Thoracic aorta (tissue), 2 donors: Measurements from ENCODE around the gene CPB2. TPM values are rescaled to one million over a fixed set of nuclear protein-coding genes. Genes with fewer than 3 reads are reported as not detected.
A peak's percentile ranks its signal among the peaks of the same experiment; 100 is the strongest.

Experiments
- ATAC-seq: fragments of 150-250 bp; one replicate; pipeline ENCODE4 v1.8.0; 2017; ENCODE audit warnings: low read depth; ENCODE audit not compliant: insufficient number of reproducible peaks, low FRiP score
- DNase-seq: peaks from one replicate; pipeline ENCODE4 v3.0.0-alpha.2; 2020; ENCODE audit warnings: low spot score
- H3K27ac ChIP-seq, 2 donors: fragments of 200-600 bp; sonication (generic); 1 replicate in 1 of 2; 2 replicates in 1 of 2; pipeline ENCODE4 v1.5.1; 2016; ENCODE audit warnings: mild to moderate bottlenecking in 2 of 2, moderate library complexity in 2 of 2
- H3K27me3 ChIP-seq: fragments of 200-600 bp; sonication (generic); replicated peaks from 2 replicates; pipeline ENCODE4 v1.6.0; 2016; ENCODE audit warnings: mild to moderate bottlenecking; ENCODE audit not compliant: insufficient read depth
- H3K36me3 ChIP-seq: fragments of 200-600 bp; sonication (generic); one replicate; pipeline ENCODE4 v1.5.1; 2016
- H3K4me1 ChIP-seq, 2 donors: fragments of 200-600 bp; sonication (generic); 1 replicate in 1 of 2; 2 replicates in 1 of 2; pipeline versions ENCODE4 v1.5.1 to v1.6.0; 2016; ENCODE audit warnings: low read depth in 2 of 2, mild to moderate bottlenecking in 1 of 2; ENCODE audit not compliant: control insufficient read depth in 1 of 2
- H3K4me3 ChIP-seq: fragments of 200-600 bp; sonication (generic); 2 replicates; pipeline ENCODE4 v1.5.1; 2016; ENCODE audit warnings: mild to moderate bottlenecking
- H3K9me3 ChIP-seq: fragments of 200-600 bp; sonication (generic); 2 replicates; pipeline ENCODE4 v1.5.1; 2016
- total RNA-seq, 2 donors: library from RNA; depleted of rRNA; stranded (reverse); fragments of >200 nt; gene quantifications; one replicate each; pipeline versions ENCODE4 v1.1.0 to v1.2.3, GENCODE V29; 2016
- TF ChIP-seq, protein P1 (sequence below): fragments of 200-600 bp; sonication (generic); IDR thresholded peaks from one replicate; pipeline ENCODE4 v1.5.1; 2019; ENCODE audit warnings: antibody characterized with exemption

Gene CPB2
- total RNA-seq, 2 donors from 2014 or later, result not detected

GRCh38 chr13:46062185-46062584 is 42.6 kb downstream of the CPB2 start:
- Histone ChIP-seq H3K4me1 (no peaks in the 10 kb centered on the region), H3K36me3 (no peaks in the 10 kb centered on the region), H3K4me3 (no peak overlapping the region), H3K27ac (no peak overlapping the region), H3K9me3 (no peaks in the 10 kb centered on the region), H3K27me3 (no peaks in the 10 kb centered on the region)
- ATAC-seq (no peak), DNase-seq (no peak)
- TF ChIP-seq, protein P1, sequence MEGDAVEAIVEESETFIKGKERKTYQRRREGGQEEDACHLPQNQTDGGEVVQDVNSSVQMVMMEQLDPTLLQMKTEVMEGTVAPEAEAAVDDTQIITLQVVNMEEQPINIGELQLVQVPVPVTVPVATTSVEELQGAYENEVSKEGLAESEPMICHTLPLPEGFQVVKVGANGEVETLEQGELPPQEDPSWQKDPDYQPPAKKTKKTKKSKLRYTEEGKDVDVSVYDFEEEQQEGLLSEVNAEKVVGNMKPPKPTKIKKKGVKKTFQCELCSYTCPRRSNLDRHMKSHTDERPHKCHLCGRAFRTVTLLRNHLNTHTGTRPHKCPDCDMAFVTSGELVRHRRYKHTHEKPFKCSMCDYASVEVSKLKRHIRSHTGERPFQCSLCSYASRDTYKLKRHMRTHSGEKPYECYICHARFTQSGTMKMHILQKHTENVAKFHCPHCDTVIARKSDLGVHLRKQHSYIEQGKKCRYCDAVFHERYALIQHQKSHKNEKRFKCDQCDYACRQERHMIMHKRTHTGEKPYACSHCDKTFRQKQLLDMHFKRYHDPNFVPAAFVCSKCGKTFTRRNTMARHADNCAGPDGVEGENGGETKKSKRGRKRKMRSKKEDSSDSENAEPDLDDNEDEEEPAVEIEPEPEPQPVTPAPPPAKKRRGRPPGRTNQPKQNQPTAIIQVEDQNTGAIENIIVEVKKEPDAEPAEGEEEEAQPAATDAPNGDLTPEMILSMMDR, result no peak

- ATAC-seq, result no peak
- no peak overlapping the region for H3K27ac ChIP-seq
- H3K9me3 ChIP-seq, result no peaks in the 10 kb centered on the region
- H3K4me3 ChIP-seq, result no peak overlapping the region
- TF ChIP-seq, protein P1, result no peak
- no peak for DNase-seq
- H3K36me3 ChIP-seq, result no peaks in the 10 kb centered on the region
- no peaks in the 10 kb centered on the region for H3K27me3 ChIP-seq
- no peaks in the 10 kb centered on the region for H3K4me1 ChIP-seq
These were observed 45.4 kb downstream of the CPB2 start for GRCh38 chr13:46059405-46059804.

DNA sequence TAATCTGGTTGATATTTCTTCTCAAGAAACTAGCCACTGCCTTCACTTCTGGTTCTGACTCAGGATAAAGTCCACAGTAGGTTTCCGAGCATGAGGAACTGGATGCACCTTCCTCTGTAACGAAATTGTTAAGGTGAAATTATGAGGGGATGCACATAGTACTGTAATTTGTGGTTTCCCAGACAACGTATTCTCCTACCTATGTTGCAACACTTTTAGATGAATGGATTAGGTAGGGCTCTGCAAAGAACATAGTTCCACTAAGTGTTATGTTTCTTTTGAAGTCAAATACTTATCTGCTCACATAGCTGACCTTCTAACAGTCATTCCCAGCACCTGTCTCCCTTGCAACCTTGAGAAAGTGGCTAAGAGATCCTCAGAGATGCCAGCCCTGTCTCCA is 46.6 kb downstream of the CPB2 start:
- H3K9me3 ChIP-seq, result no peaks in the 10 kb centered on the region
- H3K27ac ChIP-seq, result no peak overlapping the region
- H3K27me3 ChIP-seq, result no peaks in the 10 kb centered on the region
- TF ChIP-seq, protein P1, result no peak
- ATAC-seq (no peak), DNase-seq (no peak)
- no peaks in the 10 kb centered on the region for H3K36me3 ChIP-seq
- H3K4me1 ChIP-seq, result peaks cover 3 to 7% of the 10 kb centered on the region in 2 donors
- H3K4me3 ChIP-seq, result no peak overlapping the region

DNA sequence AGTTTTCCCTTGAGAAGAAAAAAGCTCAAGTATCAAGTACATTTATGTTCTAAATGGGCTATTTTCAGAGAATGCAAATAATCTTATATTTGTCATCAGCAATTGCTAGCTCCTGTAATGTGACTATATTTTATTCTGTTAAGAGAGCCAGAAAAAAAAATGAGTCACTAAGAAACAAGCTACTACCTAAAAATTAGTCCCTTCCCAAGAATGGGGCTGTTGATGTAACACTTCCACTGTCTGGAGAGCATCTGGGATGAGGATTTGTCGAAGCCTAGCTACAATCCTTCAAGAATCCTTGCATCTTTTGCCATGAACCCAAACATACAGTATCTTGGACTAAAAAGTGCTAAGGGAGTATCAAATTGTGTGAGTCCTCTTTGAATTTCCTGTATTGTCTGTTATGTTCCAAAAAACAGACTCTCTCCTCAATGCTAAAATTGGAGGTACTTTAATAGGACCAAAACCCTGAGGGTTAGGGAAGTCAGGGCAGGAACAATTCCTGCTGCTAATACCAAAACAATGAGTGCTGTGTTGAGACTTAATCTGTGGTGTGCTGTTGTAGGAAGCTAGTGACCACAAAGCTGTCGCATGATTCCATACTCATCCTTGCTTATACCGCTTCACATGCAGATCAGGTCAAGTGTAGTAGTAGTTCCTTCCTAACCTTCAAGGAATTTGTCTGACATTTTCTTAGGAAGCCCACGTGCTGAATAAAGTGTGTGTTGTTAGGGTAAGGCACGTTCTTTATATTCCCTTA is 47.4 kb downstream of the CPB2 start:
- peaks cover 3 to 9% of the 10 kb centered on the region in 2 donors for H3K4me1 ChIP-seq
- H3K36me3 ChIP-seq, result no peaks in the 10 kb centered on the region
- TF ChIP-seq, protein P1, result no peak
- no peak for ATAC-seq
- H3K27ac ChIP-seq, result no peak overlapping the region
- H3K9me3 ChIP-seq, result no peaks in the 10 kb centered on the region
- no peak overlapping the region for H3K4me3 ChIP-seq
- H3K27me3 ChIP-seq, result no peaks in the 10 kb centered on the region
- no peak for DNase-seq

GRCh38 chr13:46053162-46054012 is 51.4 kb downstream of the CPB2 start:
- TF ChIP-seq, protein P1, result no peak
- ATAC-seq, result no peak
- Histone ChIP-seq H3K4me3 (peak overlapping the region; percentile 95), H3K4me1 (peaks cover 22 to 32% of the 10 kb centered on the region in 2 donors), H3K9me3 (no peaks in the 10 kb centered on the region), H3K36me3 (no peaks in the 10 kb centered on the region), H3K27me3 (no peaks in the 10 kb centered on the region), H3K27ac (peak overlapping the region; percentile 24 to 94)
- no peak for DNase-seq
